SKM-1 (cell line): ENCODE measurements around the gene BOLA1.
"Not testable (repeated sequence)": the region's sequence is repeated elsewhere in the genome, so short reads cannot be mapped to it uniquely, and the experiment has no call there.

Experiments used
- DNase-seq: peaks from one replicate; lab custom pipeline; 2025; ENCODE audit not compliant: unreplicated experiment; lab: John Stamatoyannopoulos, UW

The BOLA1 gene

DNA sequence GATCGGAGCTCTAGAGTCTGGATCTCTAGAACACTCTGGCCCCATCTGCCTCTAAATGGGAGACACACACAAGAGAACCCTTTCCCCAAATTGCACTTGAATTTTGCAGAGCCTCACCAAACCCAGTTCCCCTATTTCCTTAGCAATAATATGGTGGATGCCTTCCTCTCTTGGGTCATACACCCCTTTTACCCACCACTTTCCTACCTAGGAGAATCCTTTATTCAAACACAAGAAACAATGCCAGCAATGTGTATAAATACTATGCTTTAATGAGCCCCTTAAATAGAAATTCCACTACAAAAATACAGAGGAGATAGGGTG, 29.0 kb downstream of the BOLA1 start:
- DNase-seq, result no peak

DNA sequence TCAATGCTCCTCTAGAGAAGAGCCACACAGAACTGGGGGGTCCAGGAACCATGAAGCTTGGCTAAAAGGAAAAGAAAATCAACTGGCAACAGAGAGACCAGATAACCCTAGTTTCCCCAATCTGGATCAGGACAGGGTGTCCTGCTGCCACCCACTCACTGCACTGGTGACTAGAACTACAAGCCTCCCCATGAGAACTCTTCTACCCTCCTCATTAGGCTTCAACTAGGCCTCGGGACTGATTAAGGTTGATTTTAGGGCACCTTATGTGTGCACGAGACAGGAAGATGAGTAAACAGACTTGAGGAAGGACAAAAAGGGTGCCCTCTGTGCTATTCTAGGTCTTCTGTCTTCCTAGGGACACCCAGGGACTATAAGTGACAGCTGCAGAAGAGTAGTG, 30.5 kb downstream of the BOLA1 start:
- no peak for DNase-seq

DNA sequence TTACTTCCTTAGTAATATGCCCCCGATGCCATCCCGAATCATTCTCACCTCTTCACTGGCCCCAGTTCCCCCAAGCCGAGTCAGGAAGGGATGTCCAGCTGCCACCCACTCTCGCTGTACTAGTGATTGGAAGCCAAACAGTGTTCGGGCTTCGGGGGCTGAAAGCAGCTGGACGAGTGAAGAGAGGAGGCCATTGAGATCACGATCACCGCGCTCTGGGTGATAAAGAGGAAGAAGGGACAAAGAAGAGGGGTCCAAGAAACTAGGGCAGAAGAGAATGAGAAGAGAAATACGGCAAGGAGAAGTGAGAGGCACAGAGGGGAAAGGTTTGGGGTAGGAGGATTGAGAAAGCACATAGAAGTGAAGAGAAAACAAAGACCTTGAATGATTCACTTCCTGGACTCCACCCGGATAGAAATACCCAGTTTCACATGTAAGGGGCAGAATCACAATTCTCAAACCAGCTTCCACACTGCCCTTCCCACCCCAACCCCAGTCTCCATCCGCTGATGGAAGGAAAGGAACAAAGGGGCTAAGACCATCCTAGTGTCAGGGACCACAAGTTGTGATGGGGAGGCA, 31.9 kb downstream of the BOLA1 start:
- no peak for DNase-seq

DNA sequence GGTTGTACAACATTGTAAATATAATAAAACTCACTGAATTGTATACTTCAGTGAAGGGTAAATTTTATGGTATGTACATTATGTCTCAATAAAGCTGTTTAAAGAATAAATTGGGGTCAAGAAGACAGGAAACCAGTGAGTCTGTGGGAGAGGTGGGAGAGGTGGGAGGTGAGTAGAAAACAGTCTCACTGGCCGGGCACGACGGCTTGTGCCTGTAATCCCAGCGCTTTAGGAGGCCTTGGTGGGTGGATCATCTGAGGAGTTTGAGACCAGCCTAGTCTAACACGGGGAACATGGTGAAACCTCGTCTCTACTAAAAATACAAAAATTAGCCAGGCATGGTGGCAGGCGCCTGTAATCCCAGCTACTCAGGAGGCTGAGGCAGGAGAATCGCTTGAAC, 33.1 kb downstream of the BOLA1 start:
- no peak for DNase-seq

- DNase-seq, result no peak
Observed at GRCh38 chr1:149933208-149933607, 33.8 kb downstream of the BOLA1 start.

GRCh38 chr1:149934356-149934755, 35.0 kb downstream of the BOLA1 start:
- no peak for DNase-seq

DNA sequence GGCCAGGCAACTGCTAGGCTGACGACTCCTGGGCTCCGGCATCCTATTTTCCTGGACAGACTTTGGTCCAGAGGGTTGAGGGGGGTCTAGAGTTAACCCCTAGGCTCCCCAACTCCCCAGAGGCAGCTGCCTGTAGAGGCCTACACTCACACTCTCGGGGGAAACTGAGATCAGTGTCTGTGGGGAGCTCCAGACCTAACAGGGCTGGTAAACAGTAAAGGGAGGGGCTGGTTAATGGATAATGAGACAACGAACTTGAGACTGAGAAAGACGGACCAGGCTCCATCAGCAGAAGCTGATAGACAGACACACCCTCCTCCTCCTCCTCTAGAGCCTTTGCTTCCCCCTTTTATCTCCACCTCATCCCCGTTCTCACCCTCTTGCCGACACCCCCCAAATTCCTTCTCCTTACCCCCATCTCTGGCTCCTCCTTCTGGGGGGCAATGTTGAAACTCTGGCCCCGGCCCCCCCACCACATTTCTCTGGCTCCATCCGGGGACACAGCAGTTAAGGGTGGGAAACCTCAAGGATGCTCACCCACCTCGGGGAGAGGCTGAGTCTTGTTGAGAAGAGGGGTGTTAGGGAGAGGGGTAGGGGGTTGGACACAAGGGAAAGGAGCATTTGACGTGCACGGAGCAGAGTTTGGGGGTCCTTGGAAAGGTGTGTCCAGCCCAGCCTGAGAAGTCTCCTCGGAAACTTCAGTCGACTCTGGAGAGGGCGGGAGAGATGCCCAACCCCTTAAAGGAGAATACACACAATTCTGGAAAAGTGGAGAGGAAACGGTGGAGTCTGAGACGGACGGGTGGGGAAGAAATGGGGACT, 37.0 kb downstream of the BOLA1 start, which contains the start of gene MTMR11:
Gene MTMR11 (minus strand): TSS at position 710 of the 822 bp plus-strand sequence. CDS start 232 bp downstream, at position 478.
- no peak for DNase-seq

- no peak for DNase-seq
Observed at GRCh38 chr1:149936992-149937705, 37.8 kb downstream of the BOLA1 start.

- DNase-seq, result no peak
Observed at GRCh38 chr1:149937759-149938158, 38.4 kb downstream of the BOLA1 start.

- DNase-seq, result not testable (repeated sequence)
Observed at GRCh38 chr1:149938668-149939003, 39.3 kb downstream of the BOLA1 start.

GRCh38 chr1:149940427-149940826, 41.1 kb downstream of the BOLA1 start:
- no peak for DNase-seq

GRCh38 chr1:149942207-149942606, 42.8 kb downstream of the BOLA1 start:
- DNase-seq, result no peak

- no peak for DNase-seq
Observed at GRCh38 chr1:149942885-149943284, 43.5 kb downstream of the BOLA1 start.

DNA sequence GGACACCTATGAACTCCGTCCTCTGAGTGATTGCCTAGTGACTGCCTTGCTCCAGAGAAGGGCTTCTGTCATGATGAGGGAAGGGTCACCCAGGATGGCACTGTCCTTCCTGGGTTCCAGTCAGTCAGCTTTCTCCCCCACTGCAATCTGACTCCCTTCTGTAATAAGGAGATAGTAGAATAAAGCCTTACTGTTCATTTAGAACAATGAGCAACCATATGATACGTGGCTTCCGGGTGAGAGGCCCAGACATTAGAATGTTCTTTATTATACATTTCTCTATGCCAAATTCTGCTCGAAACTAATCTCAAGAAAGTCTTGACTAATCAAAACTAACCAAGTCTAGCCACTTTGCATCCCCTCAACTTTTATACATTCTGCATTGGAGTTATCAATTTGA, 45.8 kb downstream of the BOLA1 start:
- DNase-seq, result no peak

GRCh38 chr1:149949911-149950310, 50.5 kb downstream of the BOLA1 start:
- DNase-seq, result no peak
